ENCODE results near the gene EBP. TPM values are rescaled to one million over a fixed set of nuclear protein-coding genes. Genes with fewer than 3 reads are reported as not detected.
"Not testable (repeated sequence)": the region's sequence is repeated elsewhere in the genome, so short reads cannot be mapped to it uniquely, and the experiment has no call there.

The EBP gene
- total RNA-seq, 1 donor: 45.6 TPM

GRCh38 chrX:48515842-48516241, 5.8 kb upstream of the EBP start:
- Histone ChIP-seq H3K79me2 (ENCODE audit: insufficient read depth, low read length) (peaks cover 7% of the 10 kb centered on the region), H3K27ac (ENCODE audit: low read depth, low read length) (no peak overlapping the region), H3K27me3 (ENCODE audit: insufficient read depth, low read length) (no peaks in the 10 kb centered on the region), H3K4me2 (ENCODE audit: insufficient read depth, low read length) (no peak overlapping the region), H4K20me1 (ENCODE audit: insufficient read depth, low read length) (no peaks in the 10 kb centered on the region), H2AFZ (ENCODE audit: low read length) (no peak overlapping the region), H3K4me3 (ENCODE audit: insufficient read depth, low read length) (no peak overlapping the region), H3K36me3 (ENCODE audit: insufficient read depth, low read length) (peaks cover 10% of the 10 kb centered on the region), H3K4me1 (ENCODE audit: insufficient read depth, low read length) (no peaks in the 10 kb centered on the region), H3K9me3 (ENCODE audit: low read depth, low read length) (no peaks in the 10 kb centered on the region)
- no peak for DNase-seq (ENCODE audit: insufficient read length, low spot score, missing footprints)
- TF ChIP-seq, protein P1, sequence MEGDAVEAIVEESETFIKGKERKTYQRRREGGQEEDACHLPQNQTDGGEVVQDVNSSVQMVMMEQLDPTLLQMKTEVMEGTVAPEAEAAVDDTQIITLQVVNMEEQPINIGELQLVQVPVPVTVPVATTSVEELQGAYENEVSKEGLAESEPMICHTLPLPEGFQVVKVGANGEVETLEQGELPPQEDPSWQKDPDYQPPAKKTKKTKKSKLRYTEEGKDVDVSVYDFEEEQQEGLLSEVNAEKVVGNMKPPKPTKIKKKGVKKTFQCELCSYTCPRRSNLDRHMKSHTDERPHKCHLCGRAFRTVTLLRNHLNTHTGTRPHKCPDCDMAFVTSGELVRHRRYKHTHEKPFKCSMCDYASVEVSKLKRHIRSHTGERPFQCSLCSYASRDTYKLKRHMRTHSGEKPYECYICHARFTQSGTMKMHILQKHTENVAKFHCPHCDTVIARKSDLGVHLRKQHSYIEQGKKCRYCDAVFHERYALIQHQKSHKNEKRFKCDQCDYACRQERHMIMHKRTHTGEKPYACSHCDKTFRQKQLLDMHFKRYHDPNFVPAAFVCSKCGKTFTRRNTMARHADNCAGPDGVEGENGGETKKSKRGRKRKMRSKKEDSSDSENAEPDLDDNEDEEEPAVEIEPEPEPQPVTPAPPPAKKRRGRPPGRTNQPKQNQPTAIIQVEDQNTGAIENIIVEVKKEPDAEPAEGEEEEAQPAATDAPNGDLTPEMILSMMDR (IDR thresholded peaks at IDR 0.05; ENCODE audit: extremely low read depth, low read depth, low read length): no peak

GRCh38 chrX:48516285-48516684, 5.3 kb upstream of the EBP start:
- peaks cover 10% of the 10 kb centered on the region for H3K36me3 ChIP-seq (ENCODE audit: insufficient read depth, low read length)
- no peaks in the 10 kb centered on the region for H3K4me1 ChIP-seq (ENCODE audit: insufficient read depth, low read length)
- no peak overlapping the region for H3K4me3 ChIP-seq (ENCODE audit: insufficient read depth, low read length)
- no peak overlapping the region for H3K4me2 ChIP-seq (ENCODE audit: insufficient read depth, low read length)
- no peak overlapping the region for H3K27ac ChIP-seq (ENCODE audit: low read depth, low read length)
- DNase-seq (ENCODE audit: insufficient read length, low spot score, missing footprints): peak; percentile 73
- no peaks in the 10 kb centered on the region for H3K9me3 ChIP-seq (ENCODE audit: low read depth, low read length)
- no peaks in the 10 kb centered on the region for H3K27me3 ChIP-seq (ENCODE audit: insufficient read depth, low read length)
- H4K20me1 ChIP-seq (ENCODE audit: insufficient read depth, low read length): no peaks in the 10 kb centered on the region
- TF ChIP-seq, protein P1 (IDR thresholded peaks at IDR 0.05; ENCODE audit: extremely low read depth, low read depth, low read length): no peak
- no peak overlapping the region for H2AFZ ChIP-seq (ENCODE audit: low read length)
- H3K79me2 ChIP-seq (ENCODE audit: insufficient read depth, low read length): peaks cover 4% of the 10 kb centered on the region

DNA sequence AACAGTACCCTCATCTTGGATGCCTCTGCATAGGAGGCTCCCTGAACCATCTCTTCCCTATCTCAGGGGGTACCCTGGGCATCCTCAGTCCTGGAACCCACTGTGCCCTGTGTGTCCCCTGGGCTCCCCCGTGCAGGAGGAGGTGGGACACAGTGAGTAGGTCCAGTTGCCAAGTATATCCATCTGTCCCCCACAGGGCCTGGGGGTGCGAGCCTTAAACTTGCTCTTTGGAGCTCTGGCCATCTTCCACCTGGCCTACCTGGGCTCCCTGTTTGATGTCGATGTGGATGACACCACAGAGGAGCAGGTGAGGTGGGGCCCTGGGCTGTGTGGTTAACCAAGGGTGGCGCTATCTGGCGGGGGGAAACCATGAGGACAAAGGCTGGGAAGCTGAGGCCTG, 4.6 kb upstream of the EBP start:
- Histone ChIP-seq H3K27me3 (ENCODE audit: insufficient read depth, low read length) (no peaks in the 10 kb centered on the region), H4K20me1 (ENCODE audit: insufficient read depth, low read length) (no peaks in the 10 kb centered on the region), H3K36me3 (ENCODE audit: insufficient read depth, low read length) (peaks cover 10% of the 10 kb centered on the region), H3K4me2 (ENCODE audit: insufficient read depth, low read length) (no peak overlapping the region), H3K4me1 (ENCODE audit: insufficient read depth, low read length) (no peaks in the 10 kb centered on the region), H3K4me3 (ENCODE audit: insufficient read depth, low read length) (no peak overlapping the region), H3K79me2 (ENCODE audit: insufficient read depth, low read length) (peaks cover 3% of the 10 kb centered on the region), H3K27ac (ENCODE audit: low read depth, low read length) (no peak overlapping the region), H2AFZ (ENCODE audit: low read length) (no peak overlapping the region), H3K9me3 (ENCODE audit: low read depth, low read length) (no peaks in the 10 kb centered on the region)
- peak; percentile 71 for DNase-seq (ENCODE audit: insufficient read length, low spot score, missing footprints)
- TF ChIP-seq, protein P1 (IDR thresholded peaks at IDR 0.05; ENCODE audit: extremely low read depth, low read depth, low read length): no peak

DNA sequence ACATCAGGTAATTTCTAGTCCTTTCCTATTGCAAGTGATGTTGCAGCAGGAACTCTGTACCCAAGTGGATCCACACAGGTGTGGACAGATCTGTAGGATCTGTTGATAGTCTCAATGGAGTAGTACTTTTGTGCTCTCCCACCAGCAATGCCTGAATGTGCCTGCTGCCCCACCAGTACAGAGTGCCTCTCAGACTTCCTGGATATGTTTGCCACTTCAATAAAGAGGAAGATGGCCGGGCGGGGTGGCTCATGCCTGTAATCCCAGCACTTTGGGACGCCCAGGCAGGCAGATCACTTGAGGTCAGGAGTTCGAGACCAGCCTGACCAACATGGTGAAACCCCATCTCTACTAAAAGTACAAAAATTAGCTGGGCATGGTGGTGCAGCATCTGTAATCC, 2.1 kb upstream of the EBP start:
- not testable (repeated sequence) for H3K4me1 ChIP-seq (ENCODE audit: insufficient read depth, low read length); H3K4me3 ChIP-seq (ENCODE audit: insufficient read depth, low read length); H3K9me3 ChIP-seq (ENCODE audit: low read depth, low read length); H2AFZ ChIP-seq (ENCODE audit: low read length); DNase-seq (ENCODE audit: insufficient read length, low spot score, missing footprints); H3K27ac ChIP-seq (ENCODE audit: low read depth, low read length); H4K20me1 ChIP-seq (ENCODE audit: insufficient read depth, low read length); H3K4me2 ChIP-seq (ENCODE audit: insufficient read depth, low read length); H3K27me3 ChIP-seq (ENCODE audit: insufficient read depth, low read length)
- Histone ChIP-seq H3K36me3 (ENCODE audit: insufficient read depth, low read length) (peaks cover 13% of the 10 kb centered on the region), H3K79me2 (ENCODE audit: insufficient read depth, low read length) (peaks cover 11% of the 10 kb centered on the region)
